Prostate gland (tissue), 2 donors: ENCODE data around the gene WNT3. TPM values are rescaled to one million over a fixed set of nuclear protein-coding genes. Genes with fewer than 3 reads are reported as not detected.
"Not testable (repeated sequence)": the region's sequence is repeated elsewhere in the genome, so short reads cannot be mapped to it uniquely, and the experiment has no call there.

Experiments used
- DNase-seq: peaks from one replicate; pipeline ENCODE4 v3.0.0-alpha.2; 2019; ENCODE audit warnings: low spot score
- H3K27ac ChIP-seq, 2 donors: fragments of 200-600 bp; sonication (generic); 2 replicates each; pipeline ENCODE4 v1.5.1; 2017 to 2019
- H3K27me3 ChIP-seq: fragments of 200-600 bp; sonication (generic); replicated peaks from 2 replicates; pipeline ENCODE4 v1.5.1; 2019; ENCODE audit not compliant: insufficient read depth
- H3K36me3 ChIP-seq, 2 donors: fragments of 200-600 bp; sonication (generic); 1 replicate in 1 of 2; 2 replicates in 1 of 2; pipeline versions ENCODE4 v1.5.1 to v1.8.1; 2017 to 2019
- H3K4me1 ChIP-seq: fragments of 200-600 bp; sonication (generic); replicated peaks from 2 replicates; pipeline ENCODE4 v1.5.1; 2019
- H3K4me3 ChIP-seq, 2 donors: fragments of 200-600 bp; sonication (generic); 2 replicates each; pipeline ENCODE4 v1.5.1; 2017 to 2019
- H3K9me3 ChIP-seq: fragments of 200-600 bp; sonication (generic); 2 replicates; pipeline ENCODE4 v1.5.1; 2017
- CTCF ChIP-seq, 4 experiments: fragments of 200-600 bp in 2 of 4; fragments of 450-650 bp in 2 of 4; sonication (generic) in 2 of 4; IDR thresholded peaks; 1 replicate in 3 of 4; 2 replicates in 1 of 4; pipeline ENCODE4 v1.5.1; 2016 to 2019; ENCODE audit warnings: antibody characterized with exemption in 4 of 4, mild to moderate bottlenecking in 2 of 4, moderate library complexity in 2 of 4
- POLR2A ChIP-seq: fragments of 450-650 bp; IDR thresholded peaks from one replicate; pipeline ENCODE4 v1.6.1; 2016; ENCODE audit warnings: antibody characterized with exemption, mild to moderate bottlenecking
- POLR2AphosphoS5 ChIP-seq: sonication (generic); formaldehyde crosslinking; IDR thresholded peaks from one replicate; pipeline ENCODE4 v1.6.1; 2017; ENCODE audit warnings: antibody characterized with exemption
- WGBS: methylation state at CpG from one replicate; pipeline ENCODE4 v1.1.5; 2018; 5-methylcytosine and 5-hydroxymethylcytosine counted together
- intact Hi-C: fragments of 100-400 bp; cut with DNase I; formaldehyde crosslinking; loops from one replicate; pipeline ENCODE4 v1.14.2; 2022
- total RNA-seq, 2 donors: library from RNA; depleted of rRNA; stranded (reverse); fragments of >200 nt; gene quantifications; one replicate each; pipeline ENCODE4 v1.1.0, GENCODE V29; 2016

The WNT3 gene
- total RNA-seq, 2 donors from 2014 or later: 2.0 to 7.7 TPM

DNA sequence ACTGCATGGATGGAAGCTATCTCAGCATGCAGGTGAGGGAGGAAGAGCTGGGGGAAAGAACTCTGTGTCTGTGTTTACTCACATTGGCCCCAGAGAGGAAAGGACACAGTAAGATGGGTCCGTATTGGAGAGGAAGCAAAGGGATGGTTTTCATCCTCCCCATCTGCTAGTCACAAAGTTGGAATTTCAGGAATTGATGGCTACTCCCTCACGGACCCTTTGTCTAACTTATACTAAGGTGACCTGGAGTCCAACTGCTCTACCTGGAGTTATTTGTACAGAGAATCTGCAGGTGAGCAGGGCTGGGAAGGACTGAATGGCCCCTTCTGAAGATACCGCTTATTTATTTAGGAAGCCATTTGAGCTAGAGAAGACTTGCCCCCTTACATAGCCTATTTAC, 55.1 kb downstream of the WNT3 start:
- intact Hi-C loops: no loop called here
- H3K27ac ChIP-seq: no peak overlapping the region
- H3K9me3 ChIP-seq: no peaks in the 10 kb centered on the region
- no peaks in the 10 kb centered on the region for H3K36me3 ChIP-seq
- H3K4me1 ChIP-seq: peaks cover 3% of the 10 kb centered on the region
- TF ChIP-seq POLR2A: no peak
- no peak for TF ChIP-seq CTCF (IDR thresholded peaks at IDR 0.05)
- no peak for TF ChIP-seq POLR2AphosphoS5
- no peak overlapping the region for H3K4me3 ChIP-seq
- no peaks in the 10 kb centered on the region for H3K27me3 ChIP-seq
- no peak for DNase-seq
- 85% methylated on average over 3 of the region's 3 CpGs for WGBS

GRCh38 chr17:46759141-46759540, 59.4 kb downstream of the WNT3 start:
- H3K27me3 ChIP-seq: no peaks in the 10 kb centered on the region
- no peak overlapping the region for H3K4me3 ChIP-seq
- H3K4me1 ChIP-seq: peaks cover 3% of the 10 kb centered on the region
- no peaks in the 10 kb centered on the region for H3K9me3 ChIP-seq
- WGBS: 50% methylated on average over 9 of the region's 9 CpGs
- no peak overlapping the region for H3K27ac ChIP-seq
- intact Hi-C loops: no loop called here
- no peak for DNase-seq
- H3K36me3 ChIP-seq: no peaks in the 10 kb centered on the region
- no peak for TF ChIP-seq POLR2A
- TF ChIP-seq CTCF (IDR thresholded peaks at IDR 0.05): no peak
- TF ChIP-seq POLR2AphosphoS5: no peak

DNA sequence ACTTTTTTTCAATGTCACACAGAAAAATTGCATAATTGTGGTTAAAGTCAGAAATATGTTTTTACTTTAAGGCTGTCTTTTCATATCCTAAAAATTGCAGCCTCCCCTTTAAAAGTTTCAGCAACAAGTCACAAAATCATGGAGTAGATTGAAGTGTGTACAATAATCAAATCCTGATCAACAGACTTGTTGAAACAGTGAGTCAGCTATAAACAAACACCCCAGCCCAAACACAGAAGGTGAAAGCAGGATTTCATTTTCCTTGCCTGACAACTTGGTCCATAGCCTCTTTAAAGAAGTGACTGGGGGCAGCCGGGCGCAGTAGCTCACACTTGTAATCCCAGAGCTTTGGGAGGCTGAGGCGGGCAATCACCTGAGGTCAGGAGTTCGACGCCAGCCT, 59.9 kb downstream of the WNT3 start:
- intact Hi-C loops: no loop called here
- no peaks in the 10 kb centered on the region for H3K9me3 ChIP-seq
- TF ChIP-seq POLR2A: no peak
- TF ChIP-seq POLR2AphosphoS5: no peak
- TF ChIP-seq CTCF (IDR thresholded peaks at IDR 0.05): no peak
- H3K27me3 ChIP-seq: no peaks in the 10 kb centered on the region
- H3K4me1 ChIP-seq: peaks cover 3% of the 10 kb centered on the region
- no peak for DNase-seq
- WGBS: 70% methylated on average over 5 of the region's 5 CpGs
- no peak overlapping the region for H3K4me3 ChIP-seq
- H3K36me3 ChIP-seq: no peaks in the 10 kb centered on the region
- H3K27ac ChIP-seq: no peak overlapping the region

GRCh38 chr17:46757588-46757987, 60.9 kb downstream of the WNT3 start:
- WGBS: 79% methylated on average over 4 of the region's 4 CpGs
- H3K36me3 ChIP-seq, intact Hi-C loops: not testable (repeated sequence)

DNA sequence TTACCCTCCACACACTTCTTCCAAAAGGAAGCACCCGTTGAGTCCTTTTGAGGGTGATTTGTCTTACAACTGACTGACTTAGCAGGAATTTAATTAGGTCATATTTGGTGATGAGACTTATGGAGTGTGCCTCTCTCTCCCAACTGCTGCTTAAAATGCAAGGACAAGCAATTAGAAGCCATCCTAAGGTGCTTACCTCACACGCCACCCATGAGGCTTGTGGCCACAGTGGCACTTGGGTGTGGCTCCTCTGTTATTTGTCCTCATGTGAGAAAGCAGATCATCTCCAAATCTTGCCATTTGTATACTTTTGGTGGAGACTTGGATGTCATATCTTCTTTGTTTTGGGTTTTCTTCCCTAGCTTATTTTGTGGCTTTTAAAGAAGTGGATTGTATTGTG, 61.6 kb downstream of the WNT3 start:
- H3K27ac ChIP-seq: no peak overlapping the region
- intact Hi-C loops: no loop called here
- no peaks in the 10 kb centered on the region for H3K27me3 ChIP-seq
- 90% methylated on average over 2 of the region's 2 CpGs for WGBS
- peaks cover 3% of the 10 kb centered on the region for H3K4me1 ChIP-seq
- no peak for DNase-seq
- no peaks in the 10 kb centered on the region for H3K9me3 ChIP-seq
- no peak for TF ChIP-seq POLR2AphosphoS5
- no peak for TF ChIP-seq POLR2A
- no peak for TF ChIP-seq CTCF (IDR thresholded peaks at IDR 0.05)
- no peaks in the 10 kb centered on the region for H3K36me3 ChIP-seq
- no peak overlapping the region for H3K4me3 ChIP-seq

More at GRCh38 chr17:46757588-46757987, 60.9 kb downstream of the WNT3 start:
- H3K27me3 ChIP-seq, H3K4me3 ChIP-seq, DNase-seq, H3K27ac ChIP-seq, H3K4me1 ChIP-seq, H3K9me3 ChIP-seq: not testable (repeated sequence)
